8988T (cell line): Measurements from ENCODE around the gene ABHD6.
A peak's percentile ranks its signal among the peaks of the same experiment; 100 is the strongest.
"Not testable (repeated sequence)": the region's sequence is repeated elsewhere in the genome, so short reads cannot be mapped to it uniquely, and the experiment has no call there.

ENCODE experiments used
- DNase-seq: peaks from one replicate; pipeline ENCODE4 v3.0.0; 2011

Gene ABHD6

GRCh38 chr3:58237238-58237940 is at the start of gene ABHD6:
Gene ABHD6 (plus strand): TSS chr3:58237792. CDS start chr3:58256587, 18,795 bp downstream.
- DNase-seq: peak; percentile 81

DNA sequence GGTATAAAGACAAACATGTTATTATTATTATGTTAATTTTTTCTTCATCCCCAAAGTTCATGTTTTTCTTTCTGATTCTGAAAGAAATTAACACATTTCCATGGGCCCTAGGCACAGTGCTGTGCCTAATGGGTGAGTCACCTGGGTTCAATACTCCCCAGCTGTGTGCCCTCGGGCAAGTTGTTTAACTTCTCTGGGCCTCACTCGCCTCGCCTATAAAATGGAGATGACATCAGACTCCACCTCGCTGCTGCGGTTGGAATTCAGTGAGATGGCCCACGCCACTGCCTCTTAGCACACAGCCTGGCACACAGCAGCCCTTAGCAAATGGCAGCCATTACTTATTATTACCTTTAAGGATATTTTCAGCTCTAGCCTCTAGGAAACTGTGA is 49.4 kb upstream of the ABHD6 start:
- DNase-seq: no peak

DNA sequence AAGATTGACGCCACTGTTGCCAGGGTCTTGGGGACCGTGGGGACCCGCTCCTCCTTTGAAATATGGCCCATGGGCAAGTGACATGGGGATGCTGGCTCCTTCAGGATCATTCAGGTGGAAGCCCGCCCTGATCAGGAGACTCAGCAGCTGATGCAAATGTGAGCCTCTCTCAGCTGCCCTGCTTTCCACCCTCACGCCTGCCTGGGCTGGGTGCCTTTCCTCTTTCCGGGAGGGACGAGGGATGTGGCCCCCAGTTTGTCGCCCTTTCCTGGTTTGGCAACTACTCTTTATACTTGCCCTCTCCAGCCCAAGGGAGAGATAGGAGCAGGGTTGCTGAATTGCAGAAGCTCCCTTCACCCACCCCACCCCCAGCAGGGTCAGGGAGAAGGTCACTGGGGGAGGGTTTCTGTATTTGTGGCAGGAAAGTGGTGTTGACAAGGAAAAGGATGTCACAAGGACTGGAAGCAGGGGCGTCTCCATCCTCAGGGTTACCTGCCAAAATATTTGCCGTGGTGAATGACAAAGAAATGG is 48.6 kb upstream of the ABHD6 start:
- DNase-seq: no peak

DNA sequence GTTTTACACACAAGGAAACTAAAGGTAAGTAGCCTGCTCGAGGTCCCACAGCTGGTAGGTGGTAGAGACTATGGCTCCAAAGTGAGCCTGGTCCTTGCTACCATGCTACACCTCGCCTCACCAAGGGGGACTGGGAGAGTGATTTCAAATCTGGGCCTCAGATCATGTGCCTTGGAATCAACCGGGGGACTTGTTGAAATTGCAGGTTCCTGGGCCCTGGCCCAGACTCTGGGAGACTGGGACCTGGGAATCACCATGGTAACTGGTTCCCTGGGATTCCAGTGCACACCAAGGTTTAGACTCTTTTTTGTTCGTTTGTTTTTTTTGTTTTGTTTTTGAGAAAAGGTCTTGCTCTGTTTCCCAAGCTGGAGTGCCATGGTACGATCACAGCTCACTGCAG is 47.9 kb upstream of the ABHD6 start:
- DNase-seq: no peak

GRCh38 chr3:58190291-58190690 is 47.3 kb upstream of the ABHD6 start:
- DNase-seq: no peak

DNA sequence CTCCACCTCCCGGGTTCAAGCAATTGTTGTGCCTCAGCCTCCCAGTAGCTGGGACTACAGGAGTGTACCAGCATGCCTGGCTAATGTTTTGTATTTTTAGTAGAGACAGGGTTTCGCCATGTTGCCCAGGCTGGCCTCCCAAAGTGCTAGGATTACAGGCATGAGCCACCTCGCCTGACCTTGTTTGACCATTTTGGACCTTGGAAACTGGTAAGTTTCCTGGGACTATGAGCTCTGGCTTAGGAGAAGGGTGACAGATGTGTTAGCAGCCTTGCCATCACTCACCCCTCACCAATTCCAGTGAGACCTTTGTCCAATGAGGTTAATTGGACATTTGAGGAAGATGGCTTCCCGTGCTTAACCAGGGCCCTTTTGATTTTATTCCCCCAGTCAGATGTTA is 46.7 kb upstream of the ABHD6 start:
- DNase-seq: no peak

GRCh38 chr3:58191361-58191991 is 46.1 kb upstream of the ABHD6 start:
- DNase-seq: no peak

DNA sequence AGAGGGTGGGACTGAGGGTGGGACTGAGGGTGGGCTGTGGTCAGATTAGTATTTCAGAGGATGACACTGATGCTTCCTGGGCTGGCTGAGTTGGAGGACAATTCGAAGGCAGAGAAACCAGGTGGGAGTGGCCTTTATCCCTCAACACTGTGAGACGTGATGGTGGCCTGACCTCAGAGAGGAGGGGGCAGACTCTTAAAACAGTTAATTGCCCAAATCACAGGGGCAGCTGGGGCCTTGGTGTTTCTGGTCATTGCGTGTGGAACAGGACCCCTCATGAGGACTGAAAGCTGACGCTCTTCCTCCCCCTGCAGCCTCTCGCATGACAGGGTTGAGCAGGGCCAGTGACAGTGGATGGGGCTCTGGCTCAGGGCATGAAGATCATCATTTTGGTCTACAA is 45.5 kb upstream of the ABHD6 start:
- DNase-seq: no peak

GRCh38 chr3:58193682-58194407 is 43.7 kb upstream of the ABHD6 start:
- no peak for DNase-seq

DNA sequence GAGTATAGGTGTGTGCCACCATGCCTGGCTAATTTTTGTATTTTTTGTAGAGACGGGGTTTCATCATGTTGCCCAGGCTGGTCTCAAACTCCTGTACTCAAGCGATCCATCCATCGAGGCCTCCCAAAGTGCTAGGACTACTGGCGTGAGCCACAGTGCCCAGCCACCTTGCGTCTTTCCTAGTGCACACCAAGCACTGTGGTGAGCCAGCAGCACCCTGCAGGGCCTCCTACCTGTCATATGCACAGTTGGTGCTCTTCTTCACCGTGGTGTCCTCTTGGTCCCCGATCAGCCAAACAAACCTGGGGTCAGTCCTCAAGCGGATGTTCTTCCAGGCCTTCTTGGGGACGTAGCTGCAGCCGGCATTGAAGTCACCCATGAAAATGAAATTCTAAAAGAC is 40.0 kb upstream of the ABHD6 start:
- no peak for DNase-seq

- no peak for DNase-seq
Observed at GRCh38 chr3:58198362-58198761, 39.2 kb upstream of the ABHD6 start.

- no peak for DNase-seq
Observed at GRCh38 chr3:58198804-58199203, 38.8 kb upstream of the ABHD6 start.

DNA sequence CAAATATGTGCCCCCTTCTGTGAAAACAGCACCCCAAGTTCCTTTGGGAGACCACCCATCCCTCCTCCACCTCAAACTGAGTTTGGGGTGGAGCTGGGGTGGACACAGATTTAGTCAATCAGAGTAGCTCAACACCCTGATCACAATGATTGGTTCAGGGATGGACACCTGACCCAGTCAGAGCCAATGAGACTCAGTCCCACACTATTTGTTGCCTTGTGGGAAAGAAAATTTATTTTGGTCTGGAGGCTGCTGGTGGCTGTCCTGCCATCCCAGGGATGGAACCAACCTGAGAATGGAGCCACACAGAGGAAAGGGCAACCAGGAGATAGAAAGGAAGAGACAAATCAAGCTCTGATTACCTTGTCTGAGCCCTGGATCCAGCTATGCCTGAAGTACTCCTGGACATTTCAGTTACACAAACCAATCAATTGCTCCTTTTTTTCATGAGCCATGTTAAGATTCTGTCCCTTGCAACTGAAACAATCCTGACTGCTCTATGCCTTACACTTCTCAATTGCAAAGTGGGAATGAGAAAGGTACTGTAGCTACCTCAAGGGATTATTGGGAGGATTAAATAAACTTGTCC is 37.4 kb upstream of the ABHD6 start:
- no peak for DNase-seq

GRCh38 chr3:58200846-58201355 is 36.7 kb upstream of the ABHD6 start:
- no peak for DNase-seq

DNA sequence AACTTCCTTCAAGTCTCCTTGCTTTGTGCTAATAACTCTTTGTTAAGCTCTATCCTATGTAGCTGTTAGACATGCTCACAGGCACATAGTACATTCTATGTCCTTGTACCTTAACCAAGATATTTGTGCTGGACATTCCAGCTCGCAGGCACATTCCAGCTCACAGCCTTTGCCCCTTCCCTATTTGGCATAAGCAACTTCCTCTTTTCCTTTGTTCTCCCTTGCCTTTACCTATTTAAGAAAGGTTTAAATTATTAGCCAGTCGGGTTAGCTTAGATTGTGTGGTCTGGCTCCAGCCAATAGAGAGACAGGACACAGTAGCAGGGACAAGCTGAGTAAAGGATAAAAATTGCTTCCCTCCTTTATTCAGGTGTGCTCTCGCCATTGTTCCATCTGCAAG is 36.1 kb upstream of the ABHD6 start:
- not testable (repeated sequence) for DNase-seq

- no peak for DNase-seq
Observed at GRCh38 chr3:58202917-58203360, 34.7 kb upstream of the ABHD6 start.

DNA sequence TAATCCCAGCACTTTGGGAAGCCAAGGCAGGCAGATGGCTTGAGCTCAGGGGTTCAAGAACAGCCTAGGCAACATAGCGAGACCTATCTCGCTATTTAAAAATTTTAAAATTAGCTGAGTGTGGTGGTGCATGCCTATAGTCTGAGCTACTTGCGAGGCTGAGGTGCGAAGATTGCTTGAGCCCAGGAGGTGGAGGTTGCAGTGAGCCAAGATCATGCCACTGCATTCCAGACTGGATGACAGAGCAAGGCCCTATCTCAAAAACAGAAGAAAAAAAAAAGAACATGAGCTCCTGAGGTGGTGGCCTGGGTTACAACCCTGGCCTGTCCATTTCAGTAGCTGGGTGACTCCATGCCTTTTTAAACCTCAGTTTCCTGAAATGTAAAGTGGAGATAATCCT is 34.1 kb upstream of the ABHD6 start:
- DNase-seq: no peak

DNA sequence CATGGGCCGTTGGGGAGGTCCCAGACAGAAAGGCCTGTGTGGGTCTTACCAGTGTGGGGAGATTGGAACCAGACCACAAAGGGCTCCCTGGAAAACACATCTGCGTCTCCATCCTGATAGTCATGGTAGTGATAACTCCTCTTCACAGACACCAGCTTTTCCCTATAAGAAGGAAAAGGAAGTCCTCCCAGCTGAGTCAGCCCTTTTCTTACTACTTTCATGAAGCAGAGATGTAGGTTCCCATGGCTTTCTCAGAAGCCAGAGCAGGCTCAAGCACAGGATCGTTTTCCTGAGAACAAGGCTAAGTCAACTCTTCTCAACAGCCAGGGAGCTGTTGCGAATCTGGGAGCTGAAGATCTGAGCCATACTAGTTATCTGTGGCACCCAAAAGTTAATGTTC is 32.9 kb upstream of the ABHD6 start:
- DNase-seq: no peak

- no peak for DNase-seq
Observed at GRCh38 chr3:58205981-58206380, 31.6 kb upstream of the ABHD6 start.

- DNase-seq: no peak
Observed at GRCh38 chr3:58206406-58207011, 31.1 kb upstream of the ABHD6 start.

DNA sequence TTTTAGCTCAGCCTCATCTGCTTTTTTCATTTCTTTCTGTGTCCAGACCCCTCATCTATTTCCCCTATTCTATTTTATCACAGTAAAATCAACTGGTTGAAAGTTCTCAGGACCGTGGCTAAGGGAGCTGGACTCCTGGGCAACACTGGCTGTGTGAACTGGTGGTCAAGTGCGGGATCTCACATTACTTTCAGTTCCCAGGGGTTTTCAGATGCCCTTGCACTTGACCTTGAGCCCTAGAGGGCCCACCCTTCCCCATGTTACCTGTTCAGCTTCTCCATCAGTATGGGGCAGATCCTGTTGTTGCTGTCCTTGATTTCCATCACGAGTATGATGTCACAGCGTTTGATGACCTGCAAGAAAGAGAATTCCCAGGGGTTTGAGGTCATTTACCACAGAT is 29.6 kb upstream of the ABHD6 start:
- DNase-seq: no peak

DNA sequence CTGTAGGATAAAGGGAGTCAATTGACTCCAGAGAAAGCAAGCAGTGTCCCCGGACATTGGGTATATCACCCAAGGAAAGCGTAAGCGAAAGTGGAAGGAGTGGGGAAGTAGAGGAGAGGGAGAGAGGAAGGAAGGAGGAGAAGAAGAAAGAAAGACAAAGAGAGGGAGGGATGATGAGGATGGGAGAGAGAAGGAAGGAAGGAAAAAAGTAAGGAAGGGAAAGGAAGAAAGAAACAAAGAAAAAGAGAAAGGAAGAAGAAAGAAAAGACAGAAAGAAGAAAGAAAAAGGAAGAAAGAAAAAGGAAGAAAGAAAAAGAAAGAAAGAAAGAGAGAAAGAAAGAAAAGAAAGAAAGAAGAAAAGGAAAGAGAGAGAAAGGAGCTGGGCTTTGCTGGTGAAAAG is 27.7 kb upstream of the ABHD6 start:
- DNase-seq: no peak
